ENCODE data around the gene TCEA3.
A peak's percentile ranks its signal among the peaks of the same experiment; 100 is the strongest.

The TCEA3 gene

GRCh38 chr1:23446661-23447310 lies 22.2 kb upstream of the TCEA3 start:
- no peak for DNase-seq

- DNase-seq = no peak
Observed at GRCh38 chr1:23444596-23445390, 20.2 kb upstream of the TCEA3 start.

GRCh38 chr1:23444104-23444533 lies 19.6 kb upstream of the TCEA3 start:
- DNase-seq = peak; percentile 72

- DNase-seq = no peak
Observed at GRCh38 chr1:23442751-23443150, 18.2 kb upstream of the TCEA3 start.

GRCh38 chr1:23441446-23442148 lies 17.0 kb upstream of the TCEA3 start:
- DNase-seq = no peak

- DNase-seq = no peak
Observed at GRCh38 chr1:23438545-23438944, 14.0 kb upstream of the TCEA3 start.

GRCh38 chr1:23437355-23437664 lies 12.8 kb upstream of the TCEA3 start:
- DNase-seq = no peak

- no peak for DNase-seq
Observed at GRCh38 chr1:23436520-23437354, 12.2 kb upstream of the TCEA3 start.

GRCh38 chr1:23434260-23434775 lies 9.8 kb upstream of the TCEA3 start:
- DNase-seq = no peak

GRCh38 chr1:23433122-23433521 lies 8.6 kb upstream of the TCEA3 start:
- no peak for DNase-seq

- no peak for DNase-seq
Observed at GRCh38 chr1:23431431-23431830, 6.9 kb upstream of the TCEA3 start.

- no peak for DNase-seq
Observed at GRCh38 chr1:23430803-23431202, 6.3 kb upstream of the TCEA3 start.

GRCh38 chr1:23428136-23428905 lies 3.8 kb upstream of the TCEA3 start:
- no peak for DNase-seq

GRCh38 chr1:23427550-23427949 lies 3.0 kb upstream of the TCEA3 start:
- DNase-seq = no peak

- DNase-seq = no peak
Observed at GRCh38 chr1:23426828-23427227, 2.3 kb upstream of the TCEA3 start.

- no peak for DNase-seq
Observed at GRCh38 chr1:23425193-23425494, 596 bp upstream of the TCEA3 start.

GRCh38 chr1:23423415-23424292 lies 894 bp downstream of the TCEA3 start:
- DNase-seq = no peak

- no peak for DNase-seq
Observed at GRCh38 chr1:23422941-23423340, 1.6 kb downstream of the TCEA3 start.

GRCh38 chr1:23422241-23422877 lies 2.2 kb downstream of the TCEA3 start:
- DNase-seq = peak; percentile 84

- peak; percentile 60 for DNase-seq
Observed at GRCh38 chr1:23421753-23422240, 2.8 kb downstream of the TCEA3 start.
